Measurements from ENCODE around the gene ZFP62. TPM values are rescaled to one million over a fixed set of nuclear protein-coding genes. Genes with fewer than 3 reads are reported as not detected.
"Not testable (repeated sequence)": the region's sequence is repeated elsewhere in the genome, so short reads cannot be mapped to it uniquely, and the experiment has no call there.

ZFP62 gene
- total RNA-seq, 1 donor from 2014 or later, result 15.9 TPM

DNA sequence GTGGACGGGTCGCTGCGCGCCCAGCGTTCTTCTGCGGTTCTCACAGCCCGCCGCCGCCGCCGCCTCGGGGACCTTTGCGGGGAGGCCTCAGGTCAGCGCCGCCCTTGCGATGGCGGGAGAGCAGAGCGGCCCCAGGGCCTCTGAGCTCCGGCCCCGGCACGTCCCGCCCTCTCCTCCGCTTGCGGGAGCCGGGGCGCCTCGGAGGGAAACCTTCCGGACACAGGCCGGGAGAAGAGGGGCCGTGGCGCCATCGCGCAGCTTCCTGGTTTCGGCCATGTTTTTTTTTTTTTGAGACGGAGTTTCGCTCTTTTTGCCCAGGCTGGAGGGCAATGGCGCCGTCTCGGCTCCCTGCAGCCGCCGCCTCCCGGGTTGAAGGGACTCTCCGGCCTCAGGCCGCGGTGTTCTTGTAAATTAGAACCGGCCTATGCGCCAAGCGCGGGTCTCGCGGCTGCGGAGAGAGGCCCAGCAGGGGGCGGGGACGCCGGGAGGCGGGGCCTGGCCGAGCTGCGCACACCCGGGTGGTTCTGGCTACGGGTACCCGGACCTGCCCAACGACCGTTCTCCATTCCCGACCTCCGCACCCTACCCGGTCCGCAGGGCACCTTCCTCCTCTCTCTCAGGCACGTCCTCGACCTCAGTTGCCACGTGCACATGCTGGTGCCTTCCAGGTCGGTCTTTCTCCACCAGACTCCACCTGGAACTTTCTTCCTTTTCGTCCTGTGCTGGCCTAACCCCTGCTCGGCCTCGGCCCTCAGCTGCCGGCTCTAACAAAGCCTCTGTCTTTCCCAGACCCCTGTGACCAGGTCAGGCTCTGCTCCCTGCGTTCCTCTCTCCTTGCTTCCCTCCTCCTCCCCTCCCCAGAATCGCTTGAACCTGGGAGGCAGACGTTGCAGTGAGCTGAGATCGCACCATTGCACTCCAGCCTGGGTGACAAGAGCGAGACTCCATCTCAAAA lies 29.7 kb downstream of the ZFP62 start:
- DNase-seq, result peak; percentile 90
- Histone ChIP-seq H3K27me3 (ENCODE audit: low read depth) (no peaks in the 10 kb centered on the region), H3K4me1 (peaks cover 60% of the 10 kb centered on the region), H3K36me3 (peaks cover 39% of the 10 kb centered on the region), H3K27ac (replicated peaks) (peak overlapping the region; percentile 98), H3K9me3 (replicated peaks) (peaks cover 19% of the 10 kb centered on the region), H3K4me3 (peak overlapping the region; percentile 96)
- intact Hi-C loops (cut with micrococcal nuclease), result no loop called here
- TF ChIP-seq CTCF (IDR thresholded peaks at IDR 0.05; ENCODE audit: borderline replicate concordance), result peak; percentile 48

GRCh38 chr5:180830253-180831138 lies 30.6 kb downstream of the ZFP62 start:
- Histone ChIP-seq H3K9me3 (replicated peaks) (peaks cover 19% of the 10 kb centered on the region), H3K36me3 (peaks cover 30% of the 10 kb centered on the region), H3K4me3 (peak overlapping the region; percentile 96), H3K4me1 (peaks cover 69% of the 10 kb centered on the region), H3K27ac (replicated peaks) (peak overlapping the region; percentile 98), H3K27me3 (ENCODE audit: low read depth) (no peaks in the 10 kb centered on the region)
- intact Hi-C loops (cut with micrococcal nuclease), result no loop called here
- DNase-seq, result peak; percentile 74
- no peak for TF ChIP-seq CTCF (IDR thresholded peaks at IDR 0.05; ENCODE audit: borderline replicate concordance)

DNA sequence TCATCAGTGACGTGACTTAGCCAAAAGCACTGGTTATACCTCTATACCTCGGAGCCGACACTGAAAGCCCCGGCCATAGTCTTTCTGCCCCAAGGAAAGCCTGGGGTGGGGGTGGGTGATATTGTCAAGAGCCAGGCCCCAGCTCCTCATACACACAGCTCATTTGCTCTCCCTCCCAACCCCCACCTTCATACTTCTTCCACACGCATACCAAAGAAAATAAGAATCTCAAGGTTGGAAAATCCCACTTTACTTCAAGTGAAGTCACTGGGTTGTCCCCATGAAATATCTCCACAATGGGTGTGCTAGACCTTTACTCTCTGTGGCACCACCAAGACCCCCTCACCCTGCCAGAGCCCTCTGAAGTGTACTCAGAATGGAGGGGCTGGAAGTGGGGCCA lies 31.4 kb downstream of the ZFP62 start:
- Histone ChIP-seq H3K9me3 (replicated peaks) (peaks cover 19% of the 10 kb centered on the region), H3K27me3 (ENCODE audit: low read depth) (no peaks in the 10 kb centered on the region), H3K27ac (replicated peaks) (peak overlapping the region; percentile 98), H3K4me3 (peak overlapping the region; percentile 96), H3K36me3 (peaks cover 22% of the 10 kb centered on the region), H3K4me1 (peaks cover 73% of the 10 kb centered on the region)
- TF ChIP-seq CTCF (IDR thresholded peaks at IDR 0.05; ENCODE audit: borderline replicate concordance), result no peak
- DNase-seq, result no peak
- intact Hi-C loops (cut with micrococcal nuclease), result no loop called here

DNA sequence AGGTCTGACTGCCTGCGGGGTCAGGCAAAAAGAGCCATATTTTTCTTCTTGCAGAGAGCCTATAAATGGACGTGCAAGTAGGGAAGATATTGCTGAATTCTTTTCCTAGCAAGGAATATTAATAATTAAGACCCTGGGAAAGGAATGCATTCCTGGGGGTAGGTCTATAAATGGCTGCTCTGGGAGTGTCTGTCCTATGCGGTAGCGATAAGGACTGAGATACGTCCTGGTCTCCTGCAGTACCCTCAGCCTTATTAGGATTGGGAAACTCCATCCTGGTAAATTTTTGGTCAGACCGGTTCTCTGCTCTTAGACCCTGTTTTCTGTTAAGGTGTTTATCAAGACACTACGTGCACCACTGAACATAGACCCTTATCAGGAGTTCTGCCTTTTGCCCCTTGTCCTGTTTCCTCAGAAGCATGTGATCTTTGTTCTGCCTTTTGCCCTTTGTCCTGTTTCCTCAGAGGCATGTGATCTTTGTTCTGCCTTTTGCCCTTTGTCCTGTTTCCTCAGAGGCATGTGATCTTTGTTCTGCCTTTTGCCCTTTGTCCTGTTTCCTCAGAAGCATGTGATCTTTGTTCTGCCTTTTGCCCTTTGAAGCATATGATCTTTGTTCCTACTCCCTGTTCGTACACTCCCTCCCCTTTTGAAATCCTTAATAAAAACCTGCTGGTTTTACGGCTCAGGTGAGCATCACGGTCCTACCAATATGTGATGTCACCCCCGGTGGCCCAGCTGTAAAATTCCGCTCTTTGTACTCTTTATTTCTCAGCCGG lies 32.1 kb downstream of the ZFP62 start:
- H3K27me3 ChIP-seq (ENCODE audit: low read depth); intact Hi-C loops (cut with micrococcal nuclease); DNase-seq: not testable (repeated sequence)
- peaks cover 15% of the 10 kb centered on the region for H3K36me3 ChIP-seq
- H3K4me3 ChIP-seq, result peak overlapping the region; percentile 96
- H3K9me3 ChIP-seq (replicated peaks), result peaks cover 19% of the 10 kb centered on the region
- H3K27ac ChIP-seq (replicated peaks), result peak overlapping the region; percentile 98
- H3K4me1 ChIP-seq, result peaks cover 73% of the 10 kb centered on the region

- Histone ChIP-seq H3K4me1 (peaks cover 67% of the 10 kb centered on the region), H3K9me3 (replicated peaks) (peaks cover 19% of the 10 kb centered on the region), H3K36me3 (peaks cover 12% of the 10 kb centered on the region)
- H3K27ac ChIP-seq (replicated peaks); DNase-seq; H3K27me3 ChIP-seq (ENCODE audit: low read depth); intact Hi-C loops (cut with micrococcal nuclease); H3K4me3 ChIP-seq: not testable (repeated sequence)
Observed at GRCh38 chr5:180827374-180827773, 33.7 kb downstream of the ZFP62 start.

All from left ventricle myocardium inferior (tissue), 1 donor.